SK-N-SH treated with all-trans-retinoic acid at 6 μM for 48 hours (cell line): ENCODE data around the gene NAA38.

Source experiments
- CSDC2 ChIP-seq: fragments of 250-450 bp; sonication (Bioruptor Pico); IDR thresholded peaks from 2 replicates; pipeline ENCODE4 v1.5.0; 2020; ENCODE audit warnings: mild to moderate bottlenecking, moderate library complexity
- GLIS3 ChIP-seq: fragments of 250-450 bp; sonication (Bioruptor Pico); IDR thresholded peaks from 2 replicates; pipeline ENCODE4 v1.5.0; 2020; ENCODE audit warnings: mild to moderate bottlenecking, moderate library complexity
- ZFP30 ChIP-seq: fragments of 450-650 bp; formaldehyde crosslinking; IDR thresholded peaks from 2 replicates; pipeline ENCODE4 v1.5.0; 2022; ENCODE audit warnings: mild to moderate bottlenecking, moderate library complexity

GRCh38 chr17:7846063-7846735 lies 11.2 kb downstream of the NAA38 start:
- TF ChIP-seq CSDC2 (CRISPR knock-in tag) (no peak), ZFP30 (CRISPR knock-in tag) (no peak), GLIS3 (no peak)
